Prostate gland (tissue), 2 donors: ENCODE data around the gene CXXC1.

Experiments used
- POLR2AphosphoS5 ChIP-seq: sonication (generic); formaldehyde crosslinking; IDR thresholded peaks from one replicate; pipeline ENCODE4 v1.6.1; 2017; ENCODE audit warnings: antibody characterized with exemption
- TF ChIP-seq, protein P1 (sequence below), 4 experiments: fragments of 200-600 bp in 2 of 4; fragments of 450-650 bp in 2 of 4; sonication (generic) in 2 of 4; IDR thresholded peaks; 1 replicate in 3 of 4; 2 replicates in 1 of 4; pipeline ENCODE4 v1.5.1; 2016 to 2019; ENCODE audit warnings: antibody characterized with exemption in 4 of 4, mild to moderate bottlenecking in 2 of 4, moderate library complexity in 2 of 4

GRCh38 chr18:50307400-50307737 lies 19.9 kb upstream of the CXXC1 start:
- TF ChIP-seq, protein P1, sequence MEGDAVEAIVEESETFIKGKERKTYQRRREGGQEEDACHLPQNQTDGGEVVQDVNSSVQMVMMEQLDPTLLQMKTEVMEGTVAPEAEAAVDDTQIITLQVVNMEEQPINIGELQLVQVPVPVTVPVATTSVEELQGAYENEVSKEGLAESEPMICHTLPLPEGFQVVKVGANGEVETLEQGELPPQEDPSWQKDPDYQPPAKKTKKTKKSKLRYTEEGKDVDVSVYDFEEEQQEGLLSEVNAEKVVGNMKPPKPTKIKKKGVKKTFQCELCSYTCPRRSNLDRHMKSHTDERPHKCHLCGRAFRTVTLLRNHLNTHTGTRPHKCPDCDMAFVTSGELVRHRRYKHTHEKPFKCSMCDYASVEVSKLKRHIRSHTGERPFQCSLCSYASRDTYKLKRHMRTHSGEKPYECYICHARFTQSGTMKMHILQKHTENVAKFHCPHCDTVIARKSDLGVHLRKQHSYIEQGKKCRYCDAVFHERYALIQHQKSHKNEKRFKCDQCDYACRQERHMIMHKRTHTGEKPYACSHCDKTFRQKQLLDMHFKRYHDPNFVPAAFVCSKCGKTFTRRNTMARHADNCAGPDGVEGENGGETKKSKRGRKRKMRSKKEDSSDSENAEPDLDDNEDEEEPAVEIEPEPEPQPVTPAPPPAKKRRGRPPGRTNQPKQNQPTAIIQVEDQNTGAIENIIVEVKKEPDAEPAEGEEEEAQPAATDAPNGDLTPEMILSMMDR (IDR thresholded peaks at IDR 0.05): no peak
- no peak for TF ChIP-seq POLR2AphosphoS5
